HepG2 (cell line): ENCODE measurements around the gene DUSP8. TPM values are rescaled to one million over a fixed set of nuclear protein-coding genes. Genes with fewer than 3 reads are reported as not detected.

Experiments used
- ATAC-seq: fragments of 200-7000 bp; cut with Tn5 transposase; 3 replicates; pipeline ENCODE4 v1.9.1; 2020; ENCODE audit warnings: mild to moderate bottlenecking, moderate library complexity
- BruUV-seq: library from RNA; stranded (reverse); fragments of 400-500 nt; replicated peaks from 2 replicates; lab custom pipeline; 2021; lab: Mats Ljungman, UMichigan
- CTCF ChIA-PET: fragments of 300-600 bp; formaldehyde crosslinking; extraction: SDS; loops from one replicate; lab custom pipeline; 2021; ENCODE audit warnings: low total read pairs, inconsistent platforms, low intra/inter-chr PET ratio; lab: Yijun Ruan, JAX
- POLR2A ChIA-PET: fragments of 350-600 bp; sonication (Branson Sonifier 250); formaldehyde crosslinking; loops from one replicate; lab custom pipeline; 2020; ENCODE audit warnings: antibody characterized with exemption, inconsistent platforms; lab: Yijun Ruan, JAX
- DNase-seq: peaks from one replicate; pipeline ENCODE4 v3.0.0-alpha.2; 2015; ENCODE audit warnings: low spot score
- FAIRE-seq: peaks from 3 replicates; lab custom pipeline; 2011; peaks lifted over from hg19 to GRCh38; lab: Jason Lieb, UNC
- H2AFZ ChIP-seq: one replicate; pipeline ENCODE4 v1.6.1; 2011; ENCODE audit warnings: low read length, inconsistent platforms
- H3K27ac ChIP-seq: fragments of 300-600 bp; 3 replicates; pipeline ENCODE4 v1.8.0; 2011; ENCODE audit warnings: mixed run types, mild to moderate bottlenecking, mixed read lengths, low read length, inconsistent platforms; ENCODE audit not compliant: insufficient read depth; ENCODE audit errors: extremely low read length
- H3K27me3 ChIP-seq, 2 experiments: fragments of 200-600 bp in 1 of 2; 2 replicates in 1 of 2; 3 replicates in 1 of 2; pipeline versions ENCODE4 v1.6.0 to v1.8.0; 2011; ENCODE audit warnings: low read length in 2 of 2, mild to moderate bottlenecking in 2 of 2, moderate library complexity in 2 of 2, inconsistent platforms in 1 of 2; ENCODE audit not compliant: insufficient read depth in 2 of 2, control insufficient read depth in 1 of 2
- H3K36me3 ChIP-seq, 2 experiments: fragments of 200-600 bp in 1 of 2; replicated peaks in 1 of 2; 2 replicates in 1 of 2; 3 replicates in 1 of 2; pipeline versions ENCODE4 v1.5.1 to v1.8.0; 2011; ENCODE audit warnings: low read length in 2 of 2, inconsistent platforms in 1 of 2; ENCODE audit not compliant: insufficient read depth in 2 of 2, control insufficient read depth in 1 of 2
- H3K4me1 ChIP-seq: 2 replicates; pipeline ENCODE4 v1.5.1; 2012; ENCODE audit warnings: low read length, inconsistent platforms; ENCODE audit not compliant: insufficient read depth
- H3K4me2 ChIP-seq: 2 replicates; pipeline ENCODE4 v1.6.0; 2011; ENCODE audit warnings: low read depth, low read length, inconsistent platforms
- H3K4me3 ChIP-seq, 3 experiments: fragments of 200-600 bp in 1 of 3; sonication (generic), shearing (Covaris generic) in 1 of 3; replicated peaks in 1 of 3; 2 replicates each; pipeline ENCODE4 v1.5.1; 2011 to 2016; ENCODE audit warnings: low read length in 3 of 3, inconsistent platforms in 2 of 3, low read depth in 2 of 3, mild to moderate bottlenecking in 2 of 3, control low read depth in 1 of 3, mixed read lengths in 1 of 3; ENCODE audit not compliant: insufficient read depth in 1 of 3
- H3K79me2 ChIP-seq: one replicate; pipeline ENCODE4 v1.6.1; 2011; ENCODE audit warnings: low read length, inconsistent platforms; ENCODE audit not compliant: insufficient read depth
- H3K9ac ChIP-seq: 2 replicates; pipeline ENCODE4 v1.6.0; 2011; ENCODE audit warnings: mild to moderate bottlenecking, low read depth, low read length, inconsistent platforms; ENCODE audit not compliant: insufficient read depth
- H3K9me3 ChIP-seq: 2 replicates; pipeline ENCODE4 v1.5.1; 2012; ENCODE audit warnings: mild to moderate bottlenecking, low read length
- H4K20me1 ChIP-seq: 2 replicates; pipeline ENCODE4 v1.6.0; 2011; ENCODE audit warnings: inconsistent platforms, mild to moderate bottlenecking, low read length, moderate library complexity; ENCODE audit not compliant: insufficient read depth
- HES4 ChIP-seq: sonication (generic); formaldehyde crosslinking; IDR thresholded peaks from 2 replicates; pipeline ENCODE4 v1.9.0; 2021; ENCODE audit warnings: mild to moderate bottlenecking, missing genetic modification reagents, borderline replicate concordance
- MNT ChIP-seq: fragments of 450-650 bp; IDR thresholded peaks from 2 replicates; pipeline ENCODE4 v1.6.1; 2016
- MTA1 ChIP-seq: sonication (generic); formaldehyde crosslinking; IDR thresholded peaks from 2 replicates; pipeline ENCODE4 v1.4.0; 2020; ENCODE audit warnings: missing genetic modification reagents, mild to moderate bottlenecking, borderline replicate concordance
- PRPF4 ChIP-seq: fragments of 200-400 bp; formaldehyde crosslinking; IDR thresholded peaks from 2 replicates; pipeline ENCODE4 v1.6.1; 2016; ENCODE audit warnings: low read length, low read depth; ENCODE audit not compliant: poor library complexity, severe bottlenecking
- SIN3B ChIP-seq: fragments of 150-350 bp; IDR thresholded peaks from 2 replicates; pipeline ENCODE4 v1.6.1; 2014; ENCODE audit warnings: low read length
- SSRP1 ChIP-seq: IDR thresholded peaks from 2 replicates; pipeline ENCODE4 v1.6.1; 2016; ENCODE audit warnings: control low read depth
- ZKSCAN5 ChIP-seq: sonication (generic); formaldehyde crosslinking; IDR thresholded peaks from 2 replicates; pipeline ENCODE4 v1.5.1; 2020; ENCODE audit warnings: mild to moderate bottlenecking, missing genetic modification reagents
- ZNF383 ChIP-seq: sonication (generic); formaldehyde crosslinking; IDR thresholded peaks from 2 replicates; pipeline ENCODE4 v1.4.0; 2020; ENCODE audit warnings: missing genetic modification reagents, mild to moderate bottlenecking, borderline replicate concordance
- ZNF776 ChIP-seq: sonication (generic); formaldehyde crosslinking; IDR thresholded peaks from 2 replicates; pipeline ENCODE4 v1.4.0; 2020; ENCODE audit warnings: mild to moderate bottlenecking, missing genetic modification reagents
- WGBS: methylation state at CpG from one replicate; pipeline ENCODE4 v1.1.6; 2017; ENCODE audit warnings: low lambda C conversion rate; 5-methylcytosine and 5-hydroxymethylcytosine counted together
- in situ Hi-C: cut with HindIII; loops from 2 replicates; pipeline ENCODE4 v1.10.0; 2017; ENCODE audit warnings: low pct_unique_long_range_greater_than_20kb; ENCODE audit not compliant: extremely low pct_ligation_motif_present
- intact Hi-C: fragments of 100-400 bp; cut with micrococcal nuclease; formaldehyde crosslinking; loops from one replicate; pipeline ENCODE4 v1.10.0; 2022; ENCODE audit not compliant: unreplicated experiment
- polyA plus RNA-seq, 8 experiments: library from polyadenylated mRNA; depleted of rRNA in 3 of 8; stranded (reverse) in 7 of 8; unstranded in 1 of 8; fragments of >200 nt; fragmentation: Illumina TruSeq in 4 of 8; extraction: Trizol in 4 of 8; gene quantifications; 2 replicates each; pipeline versions ENCODE4 v1.2.1 to v1.2.3, GENCODE V29; 2011 to 2016; ENCODE audit warnings: low read depth in 4 of 8, missing spikeins in 1 of 8, mixed read lengths in 1 of 8; ENCODE audit not compliant: insufficient read depth in 1 of 8
- total RNA-seq, 5 experiments: library from RNA; depleted of rRNA; stranded (reverse); fragments of >200 nt; fragmentation: Illumina TruSeq; extraction: Trizol; gene quantifications; 2 replicates each; pipeline ENCODE4 v1.2.3, GENCODE V29; 2016; ENCODE audit warnings: low read depth in 1 of 5

Gene DUSP8
- total and polyA plus RNA-seq, 2 of the 13 experiments (the other 11 are each of a cell fraction or from before 2014, with no cell fraction given) = 1.8 to 8.0 TPM

GRCh38 chr11:1565904-1566247, 6.2 kb downstream of the DUSP8 start:
- TF ChIP-seq ZKSCAN5 (CRISPR knock-in tag) (no peak), SIN3B (no peak), ZNF383 (no peak), HES4 (CRISPR knock-in tag) (no peak), PRPF4 (no peak), MTA1 (no peak), SSRP1 (CRISPR knock-in tag) (no peak)
- no TSS peak for BruUV-seq
- no peaks in the 10 kb centered on the region for H3K79me2 ChIP-seq
- 100% methylated on average over 1 of the region's 5 CpGs for WGBS
- no peak overlapping the region for H2AFZ ChIP-seq
- no peak overlapping the region for H3K4me3 ChIP-seq
- no peak for FAIRE-seq
- H4K20me1 ChIP-seq = peaks cover 35% of the 10 kb centered on the region; the same call in 1 of the 2 replicates
- intact Hi-C loops = no loop called here
- H3K27me3 ChIP-seq = no peaks in the 10 kb centered on the region
- CTCF ChIA-PET = no interaction called here
- H3K4me1 ChIP-seq = peaks cover 27% of the 10 kb centered on the region
- POLR2A ChIA-PET = no interaction called here
- ATAC-seq = no peak
- H3K9ac ChIP-seq = no peak overlapping the region
- no peak overlapping the region for H3K4me2 ChIP-seq
- no peak for DNase-seq
- H3K36me3 ChIP-seq = peaks cover 0 to 1% of the 10 kb centered on the region in 2 experiments; a peak in 1 of 5 replicates
- no peaks in the 10 kb centered on the region for H3K9me3 ChIP-seq
- in situ Hi-C loops = no loop called here
- no peak overlapping the region for H3K27ac ChIP-seq

GRCh38 chr11:1565173-1565903, 6.7 kb downstream of the DUSP8 start:
- no TSS peak for BruUV-seq
- no peak for DNase-seq
- Histone ChIP-seq H3K79me2 (no peaks in the 10 kb centered on the region), H2AFZ (no peak overlapping the region), H3K4me1 (peaks cover 22% of the 10 kb centered on the region), H3K9me3 (no peaks in the 10 kb centered on the region), H3K27ac (no peak overlapping the region), H3K4me2 (no peak overlapping the region), H4K20me1 (peaks cover 30% of the 10 kb centered on the region; the same call in 1 of the 2 replicates), H3K36me3 (peaks cover 0 to 1% of the 10 kb centered on the region in 2 experiments; a peak in 1 of 5 replicates), H3K4me3 (no peak overlapping the region), H3K27me3 (no peaks in the 10 kb centered on the region), H3K9ac (no peak overlapping the region)
- ChIA-PET POLR2A (no interaction called here), CTCF (no interaction called here)
- ATAC-seq = no peak
- 100% methylated on average over 1 of the region's 28 CpGs for WGBS
- peak; percentile 27; the same call in 1 of the 2 replicates for TF ChIP-seq MNT
- TF ChIP-seq ZNF776 (CRISPR knock-in tag) = no peak
- in situ Hi-C loops = no loop called here
- FAIRE-seq = no peak
- intact Hi-C loops = no loop called here
